ENCODE results near the gene GMPR.

DNA sequence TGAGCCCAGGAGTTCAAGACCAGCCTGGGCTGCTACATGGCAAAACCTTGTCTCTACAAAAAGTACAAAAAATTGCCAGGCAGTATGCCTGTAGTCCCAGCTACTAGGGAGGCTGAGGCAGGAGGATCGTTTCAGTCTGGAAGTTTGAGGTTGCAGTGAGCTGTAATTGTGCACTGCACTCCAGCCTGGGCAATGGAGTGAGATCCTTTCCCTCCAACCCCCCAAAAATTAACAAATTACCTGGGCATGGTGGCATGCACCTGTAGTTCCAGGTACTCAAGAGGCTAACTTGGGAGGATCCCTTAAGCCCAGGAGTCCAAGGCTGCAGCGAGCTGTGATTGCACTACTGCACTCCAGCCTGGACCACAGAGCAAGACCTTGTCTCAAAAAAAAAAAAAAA, 29.4 kb upstream of the GMPR start:
- TF ChIP-seq, protein P1, sequence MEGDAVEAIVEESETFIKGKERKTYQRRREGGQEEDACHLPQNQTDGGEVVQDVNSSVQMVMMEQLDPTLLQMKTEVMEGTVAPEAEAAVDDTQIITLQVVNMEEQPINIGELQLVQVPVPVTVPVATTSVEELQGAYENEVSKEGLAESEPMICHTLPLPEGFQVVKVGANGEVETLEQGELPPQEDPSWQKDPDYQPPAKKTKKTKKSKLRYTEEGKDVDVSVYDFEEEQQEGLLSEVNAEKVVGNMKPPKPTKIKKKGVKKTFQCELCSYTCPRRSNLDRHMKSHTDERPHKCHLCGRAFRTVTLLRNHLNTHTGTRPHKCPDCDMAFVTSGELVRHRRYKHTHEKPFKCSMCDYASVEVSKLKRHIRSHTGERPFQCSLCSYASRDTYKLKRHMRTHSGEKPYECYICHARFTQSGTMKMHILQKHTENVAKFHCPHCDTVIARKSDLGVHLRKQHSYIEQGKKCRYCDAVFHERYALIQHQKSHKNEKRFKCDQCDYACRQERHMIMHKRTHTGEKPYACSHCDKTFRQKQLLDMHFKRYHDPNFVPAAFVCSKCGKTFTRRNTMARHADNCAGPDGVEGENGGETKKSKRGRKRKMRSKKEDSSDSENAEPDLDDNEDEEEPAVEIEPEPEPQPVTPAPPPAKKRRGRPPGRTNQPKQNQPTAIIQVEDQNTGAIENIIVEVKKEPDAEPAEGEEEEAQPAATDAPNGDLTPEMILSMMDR (conservative IDR thresholded peaks at IDR 0.05; ENCODE audit: low read length), result no peak
- TF ChIP-seq EZH2phosphoT487 (IDR thresholded peaks at IDR 0.05; ENCODE audit: borderline replicate concordance), result no peak

All from Loucy (cell line).